Retinal pigment epithelial cell (primary cell): Measurements from ENCODE around the gene PLBD2.

Source experiments
- DNase-seq: peaks from one replicate; pipeline ENCODE4 v3.0.0-alpha.2; 2010; ENCODE audit warnings: low read depth
- H3K4me3 ChIP-seq: 2 replicates; pipeline ENCODE4 v1.5.1; 2011; ENCODE audit warnings: mild to moderate bottlenecking, low read length, control low read depth, moderate library complexity
- CTCF ChIP-seq: conservative IDR thresholded peaks from 2 replicates; pipeline ENCODE4 v1.5.1; 2011; ENCODE audit warnings: low read depth, low read length, control low read depth, inconsistent platforms

The PLBD2 gene

DNA sequence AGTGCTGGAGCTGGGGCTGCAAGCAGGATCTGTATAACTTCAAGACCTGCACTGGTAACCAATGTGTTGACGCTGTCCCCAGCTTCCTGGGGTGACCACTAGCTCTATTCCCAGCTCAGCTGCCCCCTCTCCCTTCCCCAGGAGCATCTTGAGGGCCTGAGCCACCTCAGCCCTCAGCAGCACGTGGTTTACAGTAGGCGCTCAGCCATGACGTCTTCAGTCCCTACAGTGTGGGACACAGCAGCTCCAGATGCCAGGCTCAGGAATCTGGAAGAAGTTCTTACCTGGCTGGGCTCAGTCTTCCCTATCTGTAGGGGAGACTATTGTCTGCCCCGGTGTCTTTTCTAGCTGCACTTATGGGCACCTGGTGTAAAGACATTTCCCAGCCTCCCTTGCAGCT lies 36.7 kb downstream of the PLBD2 start:
- no peak for DNase-seq
- H3K4me3 ChIP-seq = no peak overlapping the region

GRCh38 chr12:113396200-113396599 lies 37.8 kb downstream of the PLBD2 start:
- TF ChIP-seq CTCF = no peak
- DNase-seq = no peak
- no peak overlapping the region for H3K4me3 ChIP-seq

More for the DNA sequence above, 36.7 kb downstream of the PLBD2 start:
- no peak for TF ChIP-seq CTCF

DNA sequence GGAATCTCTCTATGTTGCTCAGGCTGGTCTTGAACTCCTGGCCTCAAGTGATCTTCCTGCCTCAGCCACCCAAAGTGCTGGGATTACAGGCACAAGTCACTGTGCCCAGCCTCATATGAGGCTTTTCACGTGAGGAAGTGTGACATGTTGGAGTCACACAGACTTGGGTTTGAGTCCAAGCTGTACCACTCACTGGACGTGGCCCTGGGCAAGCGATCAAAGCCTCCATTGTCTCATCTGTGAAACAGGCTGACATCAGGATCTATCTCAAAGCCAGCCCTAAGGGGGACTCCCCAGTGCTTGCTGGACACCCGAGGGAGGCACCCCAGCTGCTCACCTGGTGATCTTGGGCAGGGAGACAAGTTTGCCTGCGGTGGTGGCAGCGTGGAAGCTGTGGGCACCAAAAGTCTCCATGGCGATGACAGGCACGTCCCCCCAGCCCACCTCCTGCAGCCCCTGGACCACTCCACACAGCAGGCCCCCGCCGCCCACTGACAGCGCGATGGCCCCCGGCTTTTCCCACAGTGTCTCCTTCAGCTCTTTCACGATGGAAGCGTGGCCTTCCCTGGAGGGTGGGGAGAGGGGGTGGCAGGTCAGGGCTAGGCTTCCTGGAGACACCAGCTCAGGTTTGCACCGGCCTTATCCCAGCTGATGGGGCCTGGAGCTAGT lies 38.6 kb downstream of the PLBD2 start:
- DNase-seq = no peak
- no peak overlapping the region for H3K4me3 ChIP-seq
- no peak for TF ChIP-seq CTCF

- TF ChIP-seq CTCF = no peak
- no peak overlapping the region for H3K4me3 ChIP-seq
- DNase-seq = no peak
These were observed 39.3 kb downstream of the PLBD2 start for GRCh38 chr12:113397497-113398197.

DNA sequence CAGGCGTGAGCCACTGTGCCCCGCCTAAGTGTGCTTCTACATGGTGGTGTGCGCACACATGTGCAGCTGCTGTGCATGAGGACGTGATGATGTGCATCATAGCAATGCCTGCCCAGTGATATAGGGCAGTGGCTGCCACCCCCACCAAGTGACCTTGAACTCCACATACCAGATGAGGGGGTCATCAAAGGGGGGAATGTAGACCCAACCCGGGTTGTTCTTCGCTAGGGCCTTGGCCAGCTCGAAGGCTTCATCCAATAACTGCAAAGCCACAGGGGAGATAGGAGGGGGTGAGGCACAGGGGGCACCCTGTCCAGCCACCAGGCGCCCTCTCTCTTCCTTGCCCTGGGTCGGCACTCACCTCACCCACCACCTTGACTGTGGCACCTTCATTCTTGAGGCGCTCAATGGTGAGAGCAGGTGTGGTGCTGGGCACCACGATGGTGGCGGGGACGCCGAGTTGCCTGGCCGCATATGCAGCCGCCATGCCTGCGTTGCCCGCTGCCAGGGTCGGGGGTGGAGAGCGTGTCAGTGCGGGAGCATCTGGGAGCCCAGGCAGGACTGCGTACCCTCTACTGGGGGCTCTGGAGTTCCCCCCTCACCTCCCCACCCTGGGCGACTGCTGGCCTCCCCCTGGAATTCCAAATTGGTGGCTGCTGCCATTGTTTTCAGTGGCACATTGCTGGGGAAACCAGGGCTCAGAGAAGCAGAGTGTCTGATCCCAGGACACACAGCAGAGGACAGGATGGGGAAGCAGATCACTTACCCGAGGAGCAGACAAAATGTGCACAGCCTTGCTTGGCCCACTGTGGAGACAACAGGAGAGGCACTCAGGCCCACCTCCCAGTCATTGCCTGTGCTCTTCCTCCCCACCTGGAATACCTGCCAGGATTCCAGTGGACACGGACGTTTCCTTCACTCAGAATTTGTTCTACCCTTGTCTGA lies 40.2 kb downstream of the PLBD2 start:
- no peak for DNase-seq
- no peak overlapping the region for H3K4me3 ChIP-seq
- TF ChIP-seq CTCF = no peak

DNA sequence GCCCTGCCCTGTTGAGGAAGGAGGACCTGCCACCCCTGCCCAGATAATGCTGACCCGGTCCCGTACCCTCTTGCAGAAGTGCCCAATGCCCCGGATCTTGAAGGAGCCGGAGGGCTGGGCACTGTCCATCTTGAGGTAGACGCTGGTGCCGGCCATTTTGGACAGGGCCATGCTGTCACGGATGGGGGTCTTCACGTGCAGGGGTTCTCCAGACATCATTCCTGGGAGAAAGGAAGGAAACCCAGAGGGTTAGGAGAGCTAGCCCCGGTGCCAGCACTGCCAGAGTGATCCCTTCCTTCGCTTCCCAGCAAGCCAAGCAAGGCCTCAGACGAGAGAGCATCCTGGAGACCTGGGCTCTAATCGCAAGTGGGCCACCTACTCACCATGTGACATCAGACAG lies 41.1 kb downstream of the PLBD2 start:
- TF ChIP-seq CTCF = no peak
- H3K4me3 ChIP-seq = no peak overlapping the region
- DNase-seq = no peak
